IPS DF 6.9 (cell line): ENCODE results near the gene TMEM259.

Experiments
- DNase-seq: peaks from one replicate; pipeline ENCODE4 v3.0.0-alpha.2; 2013; ENCODE audit warnings: low read depth, low spot score
- H3K27ac ChIP-seq: one replicate; pipeline ENCODE4 v1.5.1; 2013; ENCODE audit warnings: low read length, control low read depth
- H3K27me3 ChIP-seq: 2 replicates; pipeline ENCODE4 v1.6.1; 2013; ENCODE audit warnings: mild to moderate bottlenecking, low read length; ENCODE audit not compliant: control insufficient read depth, insufficient read depth
- H3K36me3 ChIP-seq: 2 replicates; pipeline ENCODE4 v1.6.1; 2013; ENCODE audit warnings: low read length; ENCODE audit not compliant: control insufficient read depth, insufficient read depth
- H3K4me1 ChIP-seq: 2 replicates; pipeline ENCODE4 v1.6.1; 2013; ENCODE audit warnings: low read length; ENCODE audit not compliant: control insufficient read depth, insufficient read depth
- H3K4me3 ChIP-seq: 2 replicates; pipeline ENCODE4 v1.5.1; 2013; ENCODE audit warnings: mild to moderate bottlenecking, low read length
- H3K9me3 ChIP-seq: 2 replicates; pipeline ENCODE4 v1.6.1; 2013; ENCODE audit warnings: low read length, inconsistent platforms; ENCODE audit not compliant: control insufficient read depth, insufficient read depth
- WGBS: extraction: QIAGEN DNeasy Blood & Tissue Kit; methylation state at CpG from one replicate; pipeline ENCODE4 v1.1.7; 2013; ENCODE audit warnings: mixed read lengths, missing lambda C conversion rate; ENCODE audit not compliant: insufficient read length, insufficient coverage; 5-methylcytosine and 5-hydroxymethylcytosine counted together

TMEM259 gene

GRCh38 chr19:1064661-1065605 is 44.0 kb upstream of the TMEM259 start:
- no peak for DNase-seq
- H3K4me1 ChIP-seq, result peaks cover 8% of the 10 kb centered on the region

GRCh38 chr19:1063909-1064660 is 43.2 kb upstream of the TMEM259 start:
- Histone ChIP-seq H3K4me1 (peaks cover 8% of the 10 kb centered on the region), H3K27ac (no peak overlapping the region), H3K4me3 (peak overlapping the region; percentile 28; the same call in 1 of the 2 replicates), H3K27me3 (no peaks in the 10 kb centered on the region), H3K36me3 (no peaks in the 10 kb centered on the region), H3K9me3 (no peaks in the 10 kb centered on the region)
- WGBS, result no CpG with 5 or more reads among the region's 37 CpGs
- DNase-seq, result no peak

More at GRCh38 chr19:1064661-1065605, 44.0 kb upstream of the TMEM259 start:
- no CpG with 5 or more reads among the region's 60 CpGs for whole genome bisulfite sequencing
- Histone ChIP-seq H3K9me3 (no peaks in the 10 kb centered on the region), H3K36me3 (no peaks in the 10 kb centered on the region), H3K27me3 (no peaks in the 10 kb centered on the region), H3K27ac (no peak overlapping the region), H3K4me3 (peak overlapping the region; percentile 28; the same call in 1 of the 2 replicates)

GRCh38 chr19:1063030-1063908 is 42.3 kb upstream of the TMEM259 start:
- H3K4me1 ChIP-seq, result peaks cover 8% of the 10 kb centered on the region
- no peak overlapping the region for H3K4me3 ChIP-seq
- H3K27ac ChIP-seq, result no peak overlapping the region
- no peaks in the 10 kb centered on the region for H3K27me3 ChIP-seq
- H3K36me3 ChIP-seq, result peaks cover 3% of the 10 kb centered on the region; the same call in 1 of the 2 replicates
- DNase-seq, result no peak
- H3K9me3 ChIP-seq, result 0 out of 2 replicates have a peak, but pooled peaks cover 3% of the 10 kb centered on the region
- WGBS, result no CpG with 5 or more reads among the region's 37 CpGs

- Histone ChIP-seq H3K36me3 (peaks cover 5% of the 10 kb centered on the region; the same call in 1 of the 2 replicates), H3K9me3 (peaks cover 3% of the 10 kb centered on the region; the same call in 1 of the 2 replicates), H3K4me3 (no peak overlapping the region), H3K27me3 (no peaks in the 10 kb centered on the region), H3K27ac (no peak overlapping the region), H3K4me1 (peaks cover 8% of the 10 kb centered on the region)
- no CpG with 5 or more reads among the region's 17 CpGs for WGBS
- DNase-seq, result no peak
Observed at GRCh38 chr19:1062387-1063029, 41.6 kb upstream of the TMEM259 start.

- Histone ChIP-seq H3K27ac (no peak overlapping the region), H3K9me3 (peaks cover 7% of the 10 kb centered on the region), H3K36me3 (peaks cover 5% of the 10 kb centered on the region; the same call in 1 of the 2 replicates), H3K27me3 (no peaks in the 10 kb centered on the region), H3K4me1 (peaks cover 8% of the 10 kb centered on the region), H3K4me3 (no peak overlapping the region)
- DNase-seq, result no peak
- no CpG with 5 or more reads among the region's 20 CpGs for WGBS
Observed at GRCh38 chr19:1061987-1062386, 41.1 kb upstream of the TMEM259 start.

- Histone ChIP-seq H3K27me3 (no peaks in the 10 kb centered on the region), H3K27ac (no peak overlapping the region)
Observed at GRCh38 chr19:1060689-1061088, 39.8 kb upstream of the TMEM259 start.

GRCh38 chr19:1058112-1058511 is 37.2 kb upstream of the TMEM259 start:
- H3K9me3 ChIP-seq, result peaks cover 12% of the 10 kb centered on the region
- peaks cover 13% of the 10 kb centered on the region; the same call in 1 of the 2 replicates for H3K36me3 ChIP-seq
- H3K27me3 ChIP-seq, result no peaks in the 10 kb centered on the region
- H3K27ac ChIP-seq, result no peak overlapping the region
- DNase-seq, result no peak
- no peaks in the 10 kb centered on the region; the same call in 1 of the 2 replicates for H3K4me1 ChIP-seq
- H3K4me3 ChIP-seq, result no peak overlapping the region
- no CpG with 5 or more reads among the region's 5 CpGs for WGBS

More at GRCh38 chr19:1060689-1061088, 39.8 kb upstream of the TMEM259 start:
- peaks cover 6% of the 10 kb centered on the region for H3K4me1 ChIP-seq
- no peak overlapping the region for H3K4me3 ChIP-seq
- H3K36me3 ChIP-seq, result peaks cover 13% of the 10 kb centered on the region; the same call in 1 of the 2 replicates
- peaks cover 12% of the 10 kb centered on the region for H3K9me3 ChIP-seq
- no peak for DNase-seq
- no CpG with 5 or more reads among the region's 5 CpGs for WGBS

- Histone ChIP-seq H3K27ac (no peak overlapping the region), H3K9me3 (peaks cover 12% of the 10 kb centered on the region), H3K4me3 (no peak overlapping the region), H3K4me1 (no peaks in the 10 kb centered on the region; the same call in 1 of the 2 replicates), H3K27me3 (no peaks in the 10 kb centered on the region), H3K36me3 (peaks cover 13% of the 10 kb centered on the region; the same call in 1 of the 2 replicates)
- no CpG with 5 or more reads among the region's 3 CpGs for WGBS
- no peak for DNase-seq
Observed at GRCh38 chr19:1057176-1057855, 36.4 kb upstream of the TMEM259 start.
